Gastrocnemius medialis (tissue), 4 donors: ENCODE data around the gene PTPN3.

Experiments used
- POLR2A ChIP-seq, 2 donors: fragments of 450-650 bp; IDR thresholded peaks; one replicate each; pipeline ENCODE4 v1.6.1; 2017; ENCODE audit warnings: antibody characterized with exemption in 2 of 2, mild to moderate bottlenecking in 2 of 2, moderate library complexity in 2 of 2
- TF ChIP-seq, protein P1 (sequence below), 5 experiments: fragments of 450-650 bp in 3 of 5; fragments of 200-600 bp in 2 of 5; sonication (generic) in 2 of 5; IDR thresholded peaks in 4 of 5; conservative IDR thresholded peaks in 1 of 5; 1 replicate in 4 of 5; 2 replicates in 1 of 5; pipeline ENCODE4 v1.5.1; 2016 to 2019; ENCODE audit warnings: antibody characterized with exemption in 5 of 5, mild to moderate bottlenecking in 3 of 5, moderate library complexity in 3 of 5

DNA sequence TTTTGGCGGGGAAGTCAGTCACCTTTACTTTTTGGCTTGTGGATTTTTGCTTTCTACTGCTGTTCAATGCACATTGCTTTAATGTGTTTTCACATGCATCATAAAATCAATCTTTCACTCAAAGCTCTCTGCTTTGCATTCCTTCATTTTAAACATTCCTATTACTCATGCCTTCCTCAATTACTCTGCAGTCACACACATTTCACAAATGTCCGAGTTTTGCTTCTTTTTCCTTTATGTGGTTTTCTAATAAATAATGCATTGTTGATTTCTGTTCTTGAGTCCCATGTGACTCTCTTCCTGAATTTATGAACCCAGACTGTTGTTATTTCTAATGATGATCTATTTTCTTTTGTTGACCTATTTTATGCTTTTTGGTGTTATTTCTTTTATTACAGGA, 95.0 kb downstream of the PTPN3 start:
- TF ChIP-seq, protein P1, sequence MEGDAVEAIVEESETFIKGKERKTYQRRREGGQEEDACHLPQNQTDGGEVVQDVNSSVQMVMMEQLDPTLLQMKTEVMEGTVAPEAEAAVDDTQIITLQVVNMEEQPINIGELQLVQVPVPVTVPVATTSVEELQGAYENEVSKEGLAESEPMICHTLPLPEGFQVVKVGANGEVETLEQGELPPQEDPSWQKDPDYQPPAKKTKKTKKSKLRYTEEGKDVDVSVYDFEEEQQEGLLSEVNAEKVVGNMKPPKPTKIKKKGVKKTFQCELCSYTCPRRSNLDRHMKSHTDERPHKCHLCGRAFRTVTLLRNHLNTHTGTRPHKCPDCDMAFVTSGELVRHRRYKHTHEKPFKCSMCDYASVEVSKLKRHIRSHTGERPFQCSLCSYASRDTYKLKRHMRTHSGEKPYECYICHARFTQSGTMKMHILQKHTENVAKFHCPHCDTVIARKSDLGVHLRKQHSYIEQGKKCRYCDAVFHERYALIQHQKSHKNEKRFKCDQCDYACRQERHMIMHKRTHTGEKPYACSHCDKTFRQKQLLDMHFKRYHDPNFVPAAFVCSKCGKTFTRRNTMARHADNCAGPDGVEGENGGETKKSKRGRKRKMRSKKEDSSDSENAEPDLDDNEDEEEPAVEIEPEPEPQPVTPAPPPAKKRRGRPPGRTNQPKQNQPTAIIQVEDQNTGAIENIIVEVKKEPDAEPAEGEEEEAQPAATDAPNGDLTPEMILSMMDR (IDR thresholded peaks at IDR 0.05 in 4 of 5, conservative IDR thresholded peaks at IDR 0.05 in 1 of 5) = no peak
- TF ChIP-seq POLR2A (IDR thresholded peaks at IDR 0.05) = no peak
